PFSK-1 (cell line): ENCODE data around the gene ANKDD1B.

ENCODE experiments used
- FOXP2 ChIP-seq: optimal IDR thresholded peaks from 2 replicates; pipeline ENCODE3; 2011; ENCODE audit warnings: borderline replicate concordance, control low read depth, inconsistent platforms; ENCODE audit not compliant: insufficient read depth; ENCODE audit errors: extremely low read length, extremely low read depth
- POLR2AphosphoS5 ChIP-seq: IDR thresholded peaks from 2 replicates; pipeline ENCODE4 v1.6.1; 2012; ENCODE audit warnings: low read depth, mild to moderate bottlenecking, control low read depth, low read length, moderate library complexity
- SIN3A ChIP-seq: IDR thresholded peaks from 2 replicates; pipeline ENCODE4 v1.6.1; 2012; ENCODE audit warnings: mild to moderate bottlenecking, low read length, moderate library complexity, borderline replicate concordance; ENCODE audit not compliant: insufficient read depth
- TAF1 ChIP-seq: IDR thresholded peaks from 2 replicates; pipeline ENCODE4 v1.6.1; 2012; ENCODE audit warnings: low read length, control low read depth, borderline replicate concordance; ENCODE audit not compliant: insufficient read depth
- TF ChIP-seq, protein P1 (sequence below), 2 experiments: IDR thresholded peaks; 2 replicates each; pipeline versions ENCODE4 v1.6.1 to v1.8.0; 2011 to 2012; ENCODE audit warnings: low read depth in 2 of 2, low read length in 2 of 2, control low read depth in 1 of 2, inconsistent platforms in 1 of 2, mild to moderate bottlenecking in 1 of 2, moderate library complexity in 1 of 2; ENCODE audit not compliant: insufficient read depth in 1 of 2

ANKDD1B gene

DNA sequence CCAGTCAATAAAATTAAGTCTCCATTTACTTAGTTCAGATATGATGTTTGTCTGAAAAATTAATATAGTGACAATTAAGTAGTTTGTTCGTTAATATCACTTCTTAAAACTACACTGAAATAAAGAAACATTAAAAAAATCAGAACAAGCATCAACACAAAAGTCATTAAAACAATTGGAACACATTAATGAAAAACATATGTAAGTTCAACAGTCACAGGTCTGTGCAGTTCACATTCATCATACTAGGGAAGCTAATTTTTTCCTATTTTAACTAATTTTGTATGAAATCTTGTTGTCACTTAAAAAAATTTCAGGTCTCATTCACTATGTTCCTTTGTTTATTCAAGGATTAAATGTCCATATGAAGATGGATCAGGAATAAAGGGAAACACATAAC lies 83.5 kb downstream of the ANKDD1B start:
- TF ChIP-seq, protein P1, sequence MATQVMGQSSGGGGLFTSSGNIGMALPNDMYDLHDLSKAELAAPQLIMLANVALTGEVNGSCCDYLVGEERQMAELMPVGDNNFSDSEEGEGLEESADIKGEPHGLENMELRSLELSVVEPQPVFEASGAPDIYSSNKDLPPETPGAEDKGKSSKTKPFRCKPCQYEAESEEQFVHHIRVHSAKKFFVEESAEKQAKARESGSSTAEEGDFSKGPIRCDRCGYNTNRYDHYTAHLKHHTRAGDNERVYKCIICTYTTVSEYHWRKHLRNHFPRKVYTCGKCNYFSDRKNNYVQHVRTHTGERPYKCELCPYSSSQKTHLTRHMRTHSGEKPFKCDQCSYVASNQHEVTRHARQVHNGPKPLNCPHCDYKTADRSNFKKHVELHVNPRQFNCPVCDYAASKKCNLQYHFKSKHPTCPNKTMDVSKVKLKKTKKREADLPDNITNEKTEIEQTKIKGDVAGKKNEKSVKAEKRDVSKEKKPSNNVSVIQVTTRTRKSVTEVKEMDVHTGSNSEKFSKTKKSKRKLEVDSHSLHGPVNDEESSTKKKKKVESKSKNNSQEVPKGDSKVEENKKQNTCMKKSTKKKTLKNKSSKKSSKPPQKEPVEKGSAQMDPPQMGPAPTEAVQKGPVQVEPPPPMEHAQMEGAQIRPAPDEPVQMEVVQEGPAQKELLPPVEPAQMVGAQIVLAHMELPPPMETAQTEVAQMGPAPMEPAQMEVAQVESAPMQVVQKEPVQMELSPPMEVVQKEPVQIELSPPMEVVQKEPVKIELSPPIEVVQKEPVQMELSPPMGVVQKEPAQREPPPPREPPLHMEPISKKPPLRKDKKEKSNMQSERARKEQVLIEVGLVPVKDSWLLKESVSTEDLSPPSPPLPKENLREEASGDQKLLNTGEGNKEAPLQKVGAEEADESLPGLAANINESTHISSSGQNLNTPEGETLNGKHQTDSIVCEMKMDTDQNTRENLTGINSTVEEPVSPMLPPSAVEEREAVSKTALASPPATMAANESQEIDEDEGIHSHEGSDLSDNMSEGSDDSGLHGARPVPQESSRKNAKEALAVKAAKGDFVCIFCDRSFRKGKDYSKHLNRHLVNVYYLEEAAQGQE (IDR thresholded peaks at IDR 0.05; ENCODE audit: insufficient read depth in 1 of 2, low read depth in 2 of 2, low read length in 2 of 2) = no peak
- no peak for TF ChIP-seq FOXP2

DNA sequence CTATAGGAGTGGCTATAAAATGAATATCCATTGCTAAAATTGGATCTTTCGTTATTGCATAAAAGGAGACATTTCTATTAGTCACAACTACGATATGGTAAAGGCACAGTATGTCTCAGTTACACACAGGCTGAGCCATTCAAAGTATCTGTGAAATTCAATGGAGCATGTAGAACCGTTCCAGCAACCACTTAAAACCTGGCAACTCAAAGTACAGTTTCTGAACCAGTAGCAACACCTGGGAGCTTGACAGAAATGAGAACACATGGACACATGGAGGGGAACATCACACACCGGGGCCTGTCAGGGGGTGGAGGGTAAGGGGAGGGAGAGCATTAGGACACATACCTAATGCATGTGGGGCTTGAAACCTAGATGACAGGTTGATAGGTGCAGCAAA lies 90.6 kb downstream of the ANKDD1B start:
- TF ChIP-seq FOXP2 = no peak

- TF ChIP-seq TAF1 (no peak), POLR2AphosphoS5 (no peak), FOXP2 (no peak), SIN3A (no peak)
- TF ChIP-seq, protein P1 (IDR thresholded peaks at IDR 0.05; ENCODE audit: insufficient read depth in 1 of 2, low read depth in 2 of 2, low read length in 2 of 2) = no peak
Measured at GRCh38 chr5:75706016-75706415, 94.8 kb downstream of the ANKDD1B start.

DNA sequence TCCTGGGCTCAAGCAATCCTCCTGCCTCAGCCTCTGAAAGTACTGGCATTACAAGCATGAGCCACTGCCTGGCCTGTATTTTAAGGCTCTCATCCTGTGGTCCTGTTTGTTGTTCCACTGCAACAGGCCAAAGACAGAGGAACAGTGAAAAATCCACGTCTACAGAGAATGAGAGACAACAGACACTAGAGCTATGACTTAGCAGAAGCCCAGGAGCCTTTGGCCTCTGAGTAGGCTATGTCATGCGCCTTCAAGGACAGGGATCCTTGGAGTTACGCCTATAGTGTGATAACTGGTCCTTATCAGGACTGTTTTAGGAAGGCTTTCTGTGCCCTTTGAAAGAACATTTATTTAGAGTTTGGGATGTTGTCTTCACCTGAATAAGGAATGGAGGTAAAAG lies 95.5 kb downstream of the ANKDD1B start:
- TF ChIP-seq SIN3A = no peak
- no peak for TF ChIP-seq TAF1
- TF ChIP-seq, protein P1 (IDR thresholded peaks at IDR 0.05; ENCODE audit: insufficient read depth in 1 of 2, low read depth in 2 of 2, low read length in 2 of 2) = no peak
- TF ChIP-seq POLR2AphosphoS5 = no peak
- no peak for TF ChIP-seq FOXP2

DNA sequence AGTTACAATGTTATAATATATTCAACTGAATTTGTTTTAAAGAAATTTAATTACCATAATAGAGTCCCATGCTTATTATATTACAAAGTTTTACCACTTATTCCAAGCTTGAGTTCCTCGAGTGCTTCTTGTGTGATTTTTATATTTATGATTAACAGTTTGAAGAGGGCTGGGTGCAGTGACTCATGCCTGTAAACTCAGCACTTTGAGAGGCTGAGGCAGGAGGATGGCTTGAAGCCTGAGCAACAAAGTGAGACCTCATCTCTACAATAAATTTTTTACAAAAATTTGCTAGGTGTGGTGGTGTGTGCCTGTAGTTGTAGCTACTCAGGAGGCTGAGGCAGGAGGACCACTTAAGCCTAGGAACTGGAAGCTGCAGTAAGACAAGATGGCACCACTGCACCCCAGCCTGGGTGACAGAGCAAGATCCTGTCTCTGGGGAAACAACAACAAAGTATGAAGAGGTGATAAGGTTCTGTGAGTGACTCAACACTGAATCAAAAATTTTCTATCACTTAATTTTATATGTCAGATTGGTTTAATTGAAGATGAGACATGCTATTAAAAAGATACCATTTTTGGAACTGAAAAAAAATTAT lies 96.8 kb downstream of the ANKDD1B start:
- TF ChIP-seq FOXP2 (no peak), SIN3A (no peak), TAF1 (no peak), POLR2AphosphoS5 (no peak)
- TF ChIP-seq, protein P1 (IDR thresholded peaks at IDR 0.05; ENCODE audit: insufficient read depth in 1 of 2, low read depth in 2 of 2, low read length in 2 of 2) = no peak
